Measurements from ENCODE around the gene RERE. TPM values are rescaled to one million over a fixed set of nuclear protein-coding genes. Genes with fewer than 3 reads are reported as not detected.
"Not testable (repeated sequence)": the region's sequence is repeated elsewhere in the genome, so short reads cannot be mapped to it uniquely, and the experiment has no call there.

The RERE gene
- total and polyA plus RNA-seq, 12 donors = 33.4 to 146 (median 72.7) TPM

DNA sequence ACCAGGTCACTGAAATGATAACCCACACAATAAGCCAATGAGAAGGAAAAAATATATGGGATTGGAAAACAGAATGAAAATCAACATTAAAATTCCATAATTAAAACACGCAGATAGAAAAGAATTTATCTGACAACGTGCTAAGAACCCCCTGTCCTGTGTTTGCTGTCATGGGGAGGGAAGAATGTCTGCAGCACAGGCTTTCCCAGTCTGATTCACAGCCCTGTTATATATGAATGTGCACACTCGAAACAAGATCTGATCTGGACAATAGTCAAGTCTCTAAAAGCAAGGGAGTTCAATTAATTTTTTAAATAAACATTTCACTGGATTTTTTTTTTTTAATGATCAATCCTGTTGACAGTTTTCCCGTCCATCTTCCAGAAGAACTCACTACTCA lies 220.0 kb downstream of the RERE start:
- no peaks in the 10 kb centered on the region for H3K27me3 ChIP-seq
- H3K4me3 ChIP-seq = no peak overlapping the region
- intact Hi-C loops (cut with DNase I) = no loop called here
- no peak overlapping the region for H3K27ac ChIP-seq
- DNase-seq = no peak
- no peak for TF ChIP-seq POLR2A (IDR thresholded peaks at IDR 0.05)
- TF ChIP-seq, protein P1, sequence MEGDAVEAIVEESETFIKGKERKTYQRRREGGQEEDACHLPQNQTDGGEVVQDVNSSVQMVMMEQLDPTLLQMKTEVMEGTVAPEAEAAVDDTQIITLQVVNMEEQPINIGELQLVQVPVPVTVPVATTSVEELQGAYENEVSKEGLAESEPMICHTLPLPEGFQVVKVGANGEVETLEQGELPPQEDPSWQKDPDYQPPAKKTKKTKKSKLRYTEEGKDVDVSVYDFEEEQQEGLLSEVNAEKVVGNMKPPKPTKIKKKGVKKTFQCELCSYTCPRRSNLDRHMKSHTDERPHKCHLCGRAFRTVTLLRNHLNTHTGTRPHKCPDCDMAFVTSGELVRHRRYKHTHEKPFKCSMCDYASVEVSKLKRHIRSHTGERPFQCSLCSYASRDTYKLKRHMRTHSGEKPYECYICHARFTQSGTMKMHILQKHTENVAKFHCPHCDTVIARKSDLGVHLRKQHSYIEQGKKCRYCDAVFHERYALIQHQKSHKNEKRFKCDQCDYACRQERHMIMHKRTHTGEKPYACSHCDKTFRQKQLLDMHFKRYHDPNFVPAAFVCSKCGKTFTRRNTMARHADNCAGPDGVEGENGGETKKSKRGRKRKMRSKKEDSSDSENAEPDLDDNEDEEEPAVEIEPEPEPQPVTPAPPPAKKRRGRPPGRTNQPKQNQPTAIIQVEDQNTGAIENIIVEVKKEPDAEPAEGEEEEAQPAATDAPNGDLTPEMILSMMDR (IDR thresholded peaks at IDR 0.05) = no peak
- no peaks in the 10 kb centered on the region for H3K9me3 ChIP-seq (replicated peaks in 1 of 3)
- 62 to 78% (median 73%) methylated on average over 4 of the region's 4 CpGs for WGBS, 4 donors
- H3K36me3 ChIP-seq (replicated peaks in 1 of 2) = no peaks in the 10 kb centered on the region
- peaks cover 0 to 44% of the 10 kb centered on the region in 2 donors for H3K4me1 ChIP-seq (replicated peaks in 1 of 2)

DNA sequence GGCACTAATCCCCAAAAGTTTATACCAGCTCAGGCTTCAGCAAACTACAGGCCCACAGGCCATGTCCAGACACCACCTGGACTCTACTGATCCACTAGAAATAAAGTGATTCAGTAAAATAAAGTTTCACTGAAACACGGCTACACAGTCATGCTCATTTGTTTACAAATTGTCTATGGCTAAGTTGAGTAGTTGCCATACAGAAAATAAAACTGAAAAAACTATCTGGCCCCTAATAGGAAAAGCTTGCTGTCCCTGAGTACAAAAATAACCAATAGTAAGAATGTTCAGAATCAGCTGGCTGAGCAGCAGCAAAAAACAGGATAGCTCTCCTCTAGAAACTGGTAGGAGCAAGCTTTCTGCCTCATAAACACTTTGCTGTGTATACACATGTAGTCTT lies 221.5 kb downstream of the RERE start:
- intact Hi-C loops (cut with DNase I) = no loop called here
- no peak for DNase-seq
- TF ChIP-seq, protein P1 (IDR thresholded peaks at IDR 0.05) = no peak
- no peak for TF ChIP-seq POLR2A (IDR thresholded peaks at IDR 0.05)
- Histone ChIP-seq H3K36me3 (replicated peaks in 1 of 2) (no peaks in the 10 kb centered on the region), H3K27ac (no peak overlapping the region), H3K4me1 (replicated peaks in 1 of 2) (peaks cover 0 to 44% of the 10 kb centered on the region in 2 donors), H3K4me3 (no peak overlapping the region), H3K9me3 (replicated peaks in 1 of 3) (no peaks in the 10 kb centered on the region), H3K27me3 (no peaks in the 10 kb centered on the region)
- 31 to 45% (median 36%) methylated on average over 1 of the region's 1 CpG for WGBS, 4 donors

DNA sequence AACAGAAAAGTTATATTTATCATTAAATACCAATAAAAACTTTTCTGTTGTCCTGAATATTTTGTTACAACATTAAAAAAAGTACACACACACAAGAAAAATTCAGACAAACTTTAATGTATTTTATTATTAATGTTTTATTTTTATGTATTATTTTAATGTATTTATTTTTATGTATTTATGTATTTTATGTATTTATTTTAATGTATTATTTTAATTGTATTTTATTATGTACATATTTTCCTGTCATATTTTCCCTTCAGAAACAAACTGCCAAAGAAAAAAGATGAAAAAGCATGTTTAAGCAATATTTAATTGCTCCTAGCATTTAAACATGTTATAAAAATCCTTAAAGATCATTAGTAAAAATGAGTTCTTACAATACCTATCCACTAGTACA lies 222.1 kb downstream of the RERE start:
- Histone ChIP-seq H3K4me3 (no peak overlapping the region), H3K36me3 (replicated peaks in 1 of 2) (no peaks in the 10 kb centered on the region), H3K27ac (no peak overlapping the region), H3K27me3 (no peaks in the 10 kb centered on the region), H3K4me1 (replicated peaks in 1 of 2) (peaks cover 0 to 41% of the 10 kb centered on the region in 2 donors), H3K9me3 (replicated peaks in 1 of 3) (no peaks in the 10 kb centered on the region)
- intact Hi-C loops (cut with DNase I) = no loop called here
- no peak for TF ChIP-seq POLR2A (IDR thresholded peaks at IDR 0.05)
- TF ChIP-seq, protein P1 (IDR thresholded peaks at IDR 0.05) = no peak
- DNase-seq = no peak

DNA sequence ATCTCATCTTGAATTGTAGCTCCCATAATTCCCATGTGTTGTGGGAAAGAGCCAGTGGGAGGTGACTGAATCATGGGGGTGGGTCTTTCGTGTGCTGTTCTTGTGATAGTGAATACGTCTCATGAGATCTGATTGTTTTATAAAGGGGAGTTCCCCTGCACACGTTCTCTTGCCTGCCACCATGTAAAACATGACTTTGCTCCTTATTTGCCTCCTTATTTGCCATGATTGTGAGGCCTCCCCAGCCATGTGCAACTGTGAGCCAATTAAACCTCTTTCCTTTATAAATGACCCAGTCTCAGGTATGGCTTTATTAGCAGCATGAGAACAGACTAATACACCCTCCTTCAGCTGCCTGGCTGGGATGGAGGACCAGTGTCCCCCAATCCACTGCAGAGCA lies 224.1 kb downstream of the RERE start:
- H3K4me1 ChIP-seq (replicated peaks in 1 of 2) = peaks cover 0 to 21% of the 10 kb centered on the region in 2 donors
- 93 to 98% (median 94%) methylated on average over 3 of the region's 3 CpGs for WGBS, 4 donors
- H3K36me3 ChIP-seq (replicated peaks in 1 of 2); DNase-seq; intact Hi-C loops (cut with DNase I); H3K9me3 ChIP-seq (replicated peaks in 1 of 3); H3K27ac ChIP-seq; H3K4me3 ChIP-seq; H3K27me3 ChIP-seq: not testable (repeated sequence)

DNA sequence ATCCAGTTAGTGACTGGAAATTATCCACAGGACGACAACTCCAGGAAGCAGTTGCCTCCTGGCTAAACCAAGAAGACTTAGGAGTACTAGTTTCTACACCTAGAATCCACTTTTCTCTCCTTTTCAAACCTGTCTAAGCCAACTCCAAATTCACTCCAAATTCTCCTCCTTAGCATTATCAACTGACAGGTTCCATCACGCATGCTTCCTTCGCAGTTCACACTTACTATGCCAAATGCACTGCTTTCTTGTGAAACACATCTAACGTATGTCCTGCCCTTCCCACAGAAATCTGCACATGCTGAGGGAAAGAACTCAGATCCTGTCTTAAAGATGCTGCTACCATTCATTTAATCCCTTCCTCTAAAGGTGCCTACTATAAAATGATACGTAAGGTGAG lies 225.9 kb downstream of the RERE start:
- Histone ChIP-seq H3K27me3 (no peaks in the 10 kb centered on the region), H3K27ac (no peak overlapping the region), H3K4me1 (replicated peaks in 1 of 2) (peaks cover 0 to 9% of the 10 kb centered on the region in 2 donors), H3K4me3 (no peak overlapping the region), H3K36me3 (replicated peaks in 1 of 2) (no peaks in the 10 kb centered on the region), H3K9me3 (replicated peaks in 1 of 3) (no peaks in the 10 kb centered on the region)
- 93 to 95% (median 93%) methylated on average over 5 of the region's 5 CpGs for WGBS, 4 donors
- DNase-seq = no peak
- intact Hi-C loops (cut with DNase I) = no loop called here
- TF ChIP-seq POLR2A (IDR thresholded peaks at IDR 0.05) = no peak
- TF ChIP-seq, protein P1 (IDR thresholded peaks at IDR 0.05) = no peak

Measured in adrenal gland (tissue), 12 donors.